Astrocyte of the spinal cord (primary cell): ENCODE measurements around the gene WDR19.
A peak's percentile ranks its signal among the peaks of the same experiment; 100 is the strongest.

Experiments
- DNase-seq: peaks from one replicate; pipeline ENCODE4 v3.0.0; 2011; ENCODE audit warnings: low read depth, low spot score
- H3K4me3 ChIP-seq: 2 replicates; pipeline ENCODE4 v1.5.1; 2011; ENCODE audit warnings: low read depth, mild to moderate bottlenecking, low read length, moderate library complexity
- in situ Hi-C: cut with HindIII; loops from 2 replicates; pipeline ENCODE4 v1.10.0; 2017; ENCODE audit warnings: low sequenced_read_pairs
- TF ChIP-seq, protein P1 (sequence below): IDR thresholded peaks from 2 replicates; pipeline ENCODE4 v1.5.1; 2012; ENCODE audit warnings: low read depth, mild to moderate bottlenecking, low read length, inconsistent platforms

WDR19 gene

GRCh38 chr4:39303871-39304270 lies 121.5 kb downstream of the WDR19 start:
- H3K4me3 ChIP-seq = no peak overlapping the region
- no peak for DNase-seq
- TF ChIP-seq, protein P1, sequence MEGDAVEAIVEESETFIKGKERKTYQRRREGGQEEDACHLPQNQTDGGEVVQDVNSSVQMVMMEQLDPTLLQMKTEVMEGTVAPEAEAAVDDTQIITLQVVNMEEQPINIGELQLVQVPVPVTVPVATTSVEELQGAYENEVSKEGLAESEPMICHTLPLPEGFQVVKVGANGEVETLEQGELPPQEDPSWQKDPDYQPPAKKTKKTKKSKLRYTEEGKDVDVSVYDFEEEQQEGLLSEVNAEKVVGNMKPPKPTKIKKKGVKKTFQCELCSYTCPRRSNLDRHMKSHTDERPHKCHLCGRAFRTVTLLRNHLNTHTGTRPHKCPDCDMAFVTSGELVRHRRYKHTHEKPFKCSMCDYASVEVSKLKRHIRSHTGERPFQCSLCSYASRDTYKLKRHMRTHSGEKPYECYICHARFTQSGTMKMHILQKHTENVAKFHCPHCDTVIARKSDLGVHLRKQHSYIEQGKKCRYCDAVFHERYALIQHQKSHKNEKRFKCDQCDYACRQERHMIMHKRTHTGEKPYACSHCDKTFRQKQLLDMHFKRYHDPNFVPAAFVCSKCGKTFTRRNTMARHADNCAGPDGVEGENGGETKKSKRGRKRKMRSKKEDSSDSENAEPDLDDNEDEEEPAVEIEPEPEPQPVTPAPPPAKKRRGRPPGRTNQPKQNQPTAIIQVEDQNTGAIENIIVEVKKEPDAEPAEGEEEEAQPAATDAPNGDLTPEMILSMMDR = no peak
- in situ Hi-C loops = no loop called here

DNA sequence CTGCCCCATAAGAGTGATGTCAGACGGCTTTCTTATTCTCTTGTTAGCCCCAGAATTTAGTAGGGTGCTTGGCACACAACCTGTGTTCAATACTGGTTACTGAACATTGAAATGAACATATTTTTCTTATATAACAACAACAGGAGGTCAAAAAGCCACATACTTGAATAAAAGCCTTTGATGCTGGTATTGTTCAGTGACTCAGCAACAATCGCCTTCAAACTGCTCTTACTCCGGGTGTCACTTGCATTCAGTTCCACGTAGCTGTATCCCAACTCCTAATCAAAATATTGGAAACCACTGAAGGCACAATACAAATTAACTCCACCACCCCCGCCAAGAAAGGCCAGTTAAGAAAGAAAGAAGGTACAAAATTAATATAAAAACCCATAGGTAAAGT lies 122.3 kb downstream of the WDR19 start:
- in situ Hi-C loops = no loop called here
- no peak overlapping the region for H3K4me3 ChIP-seq
- TF ChIP-seq, protein P1 = no peak

DNA sequence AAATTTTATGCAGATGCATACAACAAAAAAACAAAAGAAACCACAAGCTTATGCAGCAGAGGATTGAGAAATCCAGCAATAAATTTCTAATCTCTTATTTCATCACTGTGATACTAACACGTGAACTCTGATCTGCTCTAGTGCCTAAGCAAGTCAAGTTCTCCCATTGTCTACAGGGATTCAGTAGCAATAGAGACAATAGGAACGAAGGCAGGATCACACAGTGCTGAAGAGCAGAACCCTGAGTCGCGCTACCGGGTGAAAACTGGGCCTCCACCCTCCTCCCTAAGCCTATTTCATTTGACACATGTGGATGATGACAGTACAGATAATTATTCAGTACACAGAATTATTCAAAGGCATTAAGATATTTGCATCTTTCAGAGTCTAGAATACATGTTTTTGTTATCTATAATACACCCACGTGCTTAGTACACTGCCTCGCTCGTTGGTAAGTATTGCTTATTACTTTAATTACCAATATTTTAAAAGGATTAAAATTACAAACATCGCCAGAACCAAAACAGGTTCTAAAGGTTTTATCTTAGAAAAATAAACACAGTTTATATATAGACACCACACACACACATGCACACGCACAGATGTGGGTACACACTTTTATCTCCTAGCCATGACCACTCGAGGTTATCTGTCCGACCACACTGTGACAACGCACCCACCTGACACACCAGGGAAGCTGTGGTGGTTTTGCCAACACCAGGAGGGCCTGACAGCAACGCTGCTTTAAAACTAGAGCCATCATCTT lies 123.8 kb downstream of the WDR19 start:
- H3K4me3 ChIP-seq = no peak overlapping the region
- TF ChIP-seq, protein P1 = no peak
- DNase-seq = no peak
- in situ Hi-C loops = no loop called here

More for the DNA sequence above, 122.3 kb downstream of the WDR19 start:
- peak; percentile 33 for DNase-seq

GRCh38 chr4:39308611-39309010 lies 126.3 kb downstream of the WDR19 start:
- in situ Hi-C loops = no loop called here
- no peak overlapping the region for H3K4me3 ChIP-seq
- TF ChIP-seq, protein P1 = no peak
- no peak for DNase-seq

DNA sequence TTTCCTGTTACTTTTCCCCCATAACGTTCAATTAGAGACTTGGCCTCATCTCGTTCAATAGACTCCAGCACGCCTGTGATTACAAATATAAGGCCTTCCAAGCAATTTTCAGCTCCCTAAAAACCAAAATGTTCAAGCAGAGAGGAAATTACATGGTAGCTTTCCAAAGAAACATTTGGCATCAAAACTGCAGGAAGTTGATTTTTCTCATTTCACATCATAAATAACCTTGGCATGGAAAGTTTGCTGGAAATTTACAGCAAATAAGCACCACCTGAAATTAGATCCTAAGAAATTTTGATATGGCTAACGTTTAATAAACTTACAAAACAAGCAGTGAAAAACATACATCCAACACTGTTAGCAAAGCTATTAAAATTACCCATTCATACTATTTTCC lies 130.5 kb downstream of the WDR19 start:
- in situ Hi-C loops = no loop called here
- DNase-seq = no peak
- TF ChIP-seq, protein P1 = no peak
- H3K4me3 ChIP-seq = no peak overlapping the region

- H3K4me3 ChIP-seq = no peak overlapping the region
- in situ Hi-C loops = no loop called here
- TF ChIP-seq, protein P1 = no peak
- peak; percentile 89 for DNase-seq
Observed at GRCh38 chr4:39319676-39320075, 137.3 kb downstream of the WDR19 start.
